H9 (cell line): Measurements from ENCODE around the gene MOV10L1. TPM values are rescaled to one million over a fixed set of nuclear protein-coding genes. Genes with fewer than 3 reads are reported as not detected.

Source experiments
- DNase-seq: peaks from one replicate; pipeline ENCODE4 v3.0.0-alpha.2; 2017
- H2AFZ ChIP-seq: one replicate; pipeline ENCODE4 v1.6.1; 2013; ENCODE audit warnings: mild to moderate bottlenecking, low read length, control low read depth, moderate library complexity
- H2AK5ac ChIP-seq: 2 replicates; pipeline ENCODE4 v1.6.1; 2013; ENCODE audit warnings: low read length, control low read depth, mixed read lengths; ENCODE audit not compliant: insufficient read length
- H2BK120ac ChIP-seq: one replicate; pipeline ENCODE4 v1.6.1; 2013; ENCODE audit warnings: low read depth, mild to moderate bottlenecking, low read length, control low read depth, inconsistent platforms; ENCODE audit not compliant: poor library complexity, severe bottlenecking
- H2BK12ac ChIP-seq: 2 replicates; pipeline ENCODE4 v1.6.1; 2013; ENCODE audit warnings: low read length, control low read depth, mixed read lengths, low read depth; ENCODE audit not compliant: insufficient read length
- H2BK15ac ChIP-seq: 2 replicates; pipeline ENCODE4 v1.6.1; 2013; ENCODE audit warnings: low read depth, low read length, control low read depth
- H2BK20ac ChIP-seq: one replicate; pipeline ENCODE4 v1.6.1; 2013; ENCODE audit warnings: low read depth, mild to moderate bottlenecking, low read length, control low read depth, inconsistent platforms; ENCODE audit not compliant: poor library complexity, severe bottlenecking
- H2BK5ac ChIP-seq: 2 replicates; pipeline ENCODE4 v1.6.1; 2013; ENCODE audit warnings: low read length, control low read depth, mixed read lengths; ENCODE audit not compliant: insufficient read length
- H3K14ac ChIP-seq: 2 replicates; pipeline ENCODE4 v1.6.1; 2013; ENCODE audit warnings: low read length, control low read depth; ENCODE audit not compliant: insufficient read depth
- H3K18ac ChIP-seq: 2 replicates; pipeline ENCODE4 v1.6.1; 2013; ENCODE audit warnings: low read depth, mild to moderate bottlenecking, mixed read lengths, low read length, control low read depth; ENCODE audit not compliant: insufficient read length
- H3K23ac ChIP-seq: 2 replicates; pipeline ENCODE4 v1.6.1; 2013; ENCODE audit warnings: low read length, control low read depth, mixed read lengths, low read depth; ENCODE audit not compliant: insufficient read length
- H3K23me2 ChIP-seq: 2 replicates; pipeline ENCODE4 v1.6.1; 2013; ENCODE audit warnings: low read depth, mild to moderate bottlenecking, mixed read lengths, low read length, control low read depth; ENCODE audit not compliant: insufficient read length, poor library complexity, severe bottlenecking
- H3K27ac ChIP-seq: 2 replicates; pipeline ENCODE4 v1.5.1; 2013; ENCODE audit warnings: low read length, control low read depth, mixed read lengths, low read depth; ENCODE audit not compliant: insufficient read length
- H3K27me3 ChIP-seq: 2 replicates; pipeline ENCODE4 v1.6.1; 2013; ENCODE audit warnings: low read length, control low read depth, inconsistent platforms; ENCODE audit not compliant: insufficient read depth
- H3K4ac ChIP-seq: 2 replicates; pipeline ENCODE4 v1.6.1; 2013; ENCODE audit warnings: low read depth, mild to moderate bottlenecking, control low read depth, inconsistent platforms, low read length, moderate library complexity
- H3K4me1 ChIP-seq: 2 replicates; pipeline ENCODE4 v1.6.1; 2013; ENCODE audit warnings: low read length, control low read depth, inconsistent platforms; ENCODE audit not compliant: insufficient read depth
- H3K4me2 ChIP-seq: 2 replicates; pipeline ENCODE4 v1.6.1; 2013; ENCODE audit warnings: low read length, control low read depth, mixed read lengths; ENCODE audit not compliant: insufficient read length, insufficient read depth
- H3K56ac ChIP-seq: 2 replicates; pipeline ENCODE4 v1.6.1; 2013; ENCODE audit warnings: low read depth, mild to moderate bottlenecking, mixed read lengths, low read length, control low read depth; ENCODE audit not compliant: insufficient read length
- H3K79me1 ChIP-seq: 2 replicates; pipeline ENCODE4 v1.6.1; 2013; ENCODE audit warnings: low read depth, mild to moderate bottlenecking, moderate library complexity, low read length, control low read depth, inconsistent platforms; ENCODE audit not compliant: insufficient read depth, poor library complexity, severe bottlenecking
- H3K79me2 ChIP-seq: 2 replicates; pipeline ENCODE4 v1.6.1; 2013; ENCODE audit warnings: low read length, control low read depth, inconsistent platforms; ENCODE audit not compliant: insufficient read depth
- H3K9ac ChIP-seq: 2 replicates; pipeline ENCODE4 v1.6.1; 2013; ENCODE audit warnings: low read length, control low read depth, mixed read lengths; ENCODE audit not compliant: insufficient read length; ENCODE audit errors: extremely low read depth
- H3K9me3 ChIP-seq: one replicate; pipeline ENCODE4 v1.6.1; 2013; ENCODE audit warnings: low read depth, low read length, inconsistent platforms; ENCODE audit not compliant: control insufficient read depth
- H3T11ph ChIP-seq: one replicate; pipeline ENCODE4 v1.6.1; 2013; ENCODE audit warnings: mild to moderate bottlenecking, low read length, control low read depth, inconsistent platforms
- H4K20me1 ChIP-seq: one replicate; pipeline ENCODE4 v1.6.1; 2013; ENCODE audit not compliant: control insufficient read depth, insufficient read length, insufficient read depth
- H4K5ac ChIP-seq: 2 replicates; pipeline ENCODE4 v1.6.1; 2013; ENCODE audit warnings: low read depth, mild to moderate bottlenecking, mixed read lengths, low read length, control low read depth; ENCODE audit not compliant: insufficient read length
- H4K8ac ChIP-seq: replicated peaks from 2 replicates; pipeline ENCODE4 v1.6.1; 2013; ENCODE audit warnings: low read length, control low read depth, mixed read lengths, low read depth; ENCODE audit not compliant: insufficient read length
- H4K91ac ChIP-seq: 2 replicates; pipeline ENCODE4 v1.6.1; 2013; ENCODE audit warnings: low read depth, mild to moderate bottlenecking, moderate library complexity, mixed read lengths, low read length, control low read depth; ENCODE audit not compliant: insufficient read length
- H3K27ac Mint-ChIP-seq, 3 experiments: 2 replicates in 2 of 3; 3 replicates in 1 of 3; pipeline ENCODE4 v1.8.0; 2020 to 2021; ENCODE audit warnings: mixed read lengths in 3 of 3, mild to moderate bottlenecking in 1 of 3, moderate library complexity in 1 of 3
- H3K27me3 Mint-ChIP-seq: 2 replicates; pipeline ENCODE4 v1.8.0; 2021; ENCODE audit warnings: low read depth, mild to moderate bottlenecking, moderate library complexity, mixed read lengths
- H3K36me3 Mint-ChIP-seq, 3 experiments: 2 replicates in 2 of 3; 3 replicates in 1 of 3; pipeline ENCODE4 v1.8.0; 2020 to 2021; ENCODE audit warnings: low read depth in 3 of 3, mixed read lengths in 3 of 3; ENCODE audit not compliant: insufficient read depth in 1 of 3
- H3K4me1 Mint-ChIP-seq, 2 experiments: 2 replicates each; pipeline ENCODE4 v1.8.0; 2020; ENCODE audit warnings: mixed read lengths in 2 of 2
- H3K4me3 Mint-ChIP-seq, 2 experiments: 2 replicates in 1 of 2; 3 replicates in 1 of 2; pipeline ENCODE4 v1.8.0; 2020 to 2021; ENCODE audit warnings: mild to moderate bottlenecking in 2 of 2, mixed read lengths in 2 of 2, moderate library complexity in 1 of 2
- H3K9me3 Mint-ChIP-seq, 2 experiments: 2 replicates in 1 of 2; 3 replicates in 1 of 2; pipeline ENCODE4 v1.8.0; 2020; ENCODE audit warnings: mild to moderate bottlenecking in 2 of 2, mixed read lengths in 2 of 2, moderate library complexity in 1 of 2
- WGBS: extraction: QIAGEN DNeasy Blood & Tissue Kit; methylation state at CpG from one replicate; pipeline ENCODE4 v1.1.7; 2013; ENCODE audit warnings: missing lambda C conversion rate, low lambda C conversion rate, mixed read lengths; ENCODE audit not compliant: insufficient read length; ENCODE audit errors: extremely low coverage; 5-methylcytosine and 5-hydroxymethylcytosine counted together
- total RNA-seq: library from RNA; stranded (reverse); gene quantifications from 2 replicates; pipeline ENCODE4 v1.2.1, GENCODE V29; 2021
- TF ChIP-seq, protein P1 (sequence below): fragments of 200-600 bp; sonication (generic); conservative IDR thresholded peaks from 3 replicates; pipeline ENCODE4 v1.8.0; 2021; ENCODE audit warnings: antibody characterized with exemption, mild to moderate bottlenecking

MOV10L1 gene
- total RNA-seq, 1 experiment from 2014 or later: not detected

DNA sequence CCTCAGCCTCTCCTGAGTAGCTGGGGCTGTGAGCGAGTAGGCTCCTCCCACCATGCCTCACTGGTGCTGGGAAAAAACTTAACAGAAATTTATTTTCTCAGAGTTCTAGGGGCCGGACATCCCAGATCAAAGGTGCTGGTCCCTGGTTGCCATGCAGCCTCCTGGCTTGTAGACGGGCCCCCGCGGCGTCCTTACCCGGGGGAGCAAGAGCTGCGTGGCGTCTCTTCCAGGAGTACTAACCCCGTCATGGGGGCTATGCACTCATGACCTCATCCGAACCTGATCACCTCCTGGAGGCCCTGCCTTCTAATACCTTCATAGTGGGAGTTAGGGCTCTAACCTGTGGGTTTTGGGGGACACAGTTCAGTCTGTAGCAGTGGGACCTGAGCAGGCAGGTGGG lies 98.5 kb downstream of the MOV10L1 start:
- H4K91ac ChIP-seq: no peak overlapping the region
- H3K79me2 ChIP-seq: peaks cover 5% of the 10 kb centered on the region; the same call in 1 of the 2 replicates
- H3K27ac Mint-ChIP-seq: no peak overlapping the region
- no peak overlapping the region for H2BK15ac ChIP-seq
- no peak overlapping the region for H2BK12ac ChIP-seq
- H3K27me3 ChIP-seq: no peaks in the 10 kb centered on the region
- H3K18ac ChIP-seq: no peak overlapping the region
- H2AK5ac ChIP-seq: no peak overlapping the region
- no peak overlapping the region for H3K56ac ChIP-seq
- no peaks in the 10 kb centered on the region; the same call in none of the 2 replicates for H3K27me3 Mint-ChIP-seq
- no peak overlapping the region for H3K4me2 ChIP-seq
- DNase-seq: no peak
- no peak overlapping the region for H2BK20ac ChIP-seq
- no peak overlapping the region for H3K27ac ChIP-seq
- no peak overlapping the region for H4K5ac ChIP-seq
- H4K8ac ChIP-seq: no peak overlapping the region
- H3K4me1 ChIP-seq: no peaks in the 10 kb centered on the region
- peaks cover 12 to 29% of the 10 kb centered on the region in 2 experiments for H3K4me1 Mint-ChIP-seq
- H3K9ac ChIP-seq: no peak overlapping the region
- H3T11ph ChIP-seq: no peak overlapping the region
- no peak overlapping the region for H2BK5ac ChIP-seq
- peaks cover 4 to 6% (median 5%) of the 10 kb centered on the region in 3 experiments for H3K36me3 Mint-ChIP-seq
- H3K23ac ChIP-seq: no peak overlapping the region
- H3K23me2 ChIP-seq: peaks cover 17% of the 10 kb centered on the region
- TF ChIP-seq, protein P1, sequence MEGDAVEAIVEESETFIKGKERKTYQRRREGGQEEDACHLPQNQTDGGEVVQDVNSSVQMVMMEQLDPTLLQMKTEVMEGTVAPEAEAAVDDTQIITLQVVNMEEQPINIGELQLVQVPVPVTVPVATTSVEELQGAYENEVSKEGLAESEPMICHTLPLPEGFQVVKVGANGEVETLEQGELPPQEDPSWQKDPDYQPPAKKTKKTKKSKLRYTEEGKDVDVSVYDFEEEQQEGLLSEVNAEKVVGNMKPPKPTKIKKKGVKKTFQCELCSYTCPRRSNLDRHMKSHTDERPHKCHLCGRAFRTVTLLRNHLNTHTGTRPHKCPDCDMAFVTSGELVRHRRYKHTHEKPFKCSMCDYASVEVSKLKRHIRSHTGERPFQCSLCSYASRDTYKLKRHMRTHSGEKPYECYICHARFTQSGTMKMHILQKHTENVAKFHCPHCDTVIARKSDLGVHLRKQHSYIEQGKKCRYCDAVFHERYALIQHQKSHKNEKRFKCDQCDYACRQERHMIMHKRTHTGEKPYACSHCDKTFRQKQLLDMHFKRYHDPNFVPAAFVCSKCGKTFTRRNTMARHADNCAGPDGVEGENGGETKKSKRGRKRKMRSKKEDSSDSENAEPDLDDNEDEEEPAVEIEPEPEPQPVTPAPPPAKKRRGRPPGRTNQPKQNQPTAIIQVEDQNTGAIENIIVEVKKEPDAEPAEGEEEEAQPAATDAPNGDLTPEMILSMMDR: no peak
- no CpG with 5 or more reads among the region's 11 CpGs for WGBS
- H3K14ac ChIP-seq: no peak overlapping the region
- no peaks in the 10 kb centered on the region for H3K9me3 ChIP-seq
- H2AFZ ChIP-seq: no peak overlapping the region
- H3K4ac ChIP-seq: no peak overlapping the region
- H2BK120ac ChIP-seq: no peak overlapping the region
- no peak overlapping the region for H3K4me3 Mint-ChIP-seq
- no peaks in the 10 kb centered on the region for H3K79me1 ChIP-seq
- no peaks in the 10 kb centered on the region for H4K20me1 ChIP-seq
- no peaks in the 10 kb centered on the region for H3K9me3 Mint-ChIP-seq
